IPS-18a (cell line): ENCODE data around the gene MAPK10.
"Not testable (repeated sequence)": the region's sequence is repeated elsewhere in the genome, so short reads cannot be mapped to it uniquely, and the experiment has no call there.

Source experiments
- H3K27ac ChIP-seq: one replicate; pipeline ENCODE4 v1.5.1; 2013; ENCODE audit warnings: low read length
- H3K27me3 ChIP-seq: one replicate; pipeline ENCODE4 v1.6.1; 2013; ENCODE audit warnings: mild to moderate bottlenecking, low read length; ENCODE audit not compliant: control insufficient read depth, insufficient read depth
- H3K36me3 ChIP-seq: one replicate; pipeline ENCODE4 v1.6.1; 2013; ENCODE audit warnings: low read depth, low read length; ENCODE audit not compliant: control insufficient read depth
- H3K4me1 ChIP-seq: one replicate; pipeline ENCODE4 v1.6.1; 2013; ENCODE audit warnings: low read depth, low read length; ENCODE audit not compliant: control insufficient read depth
- H3K4me3 ChIP-seq: one replicate; pipeline ENCODE4 v1.5.1; 2013; ENCODE audit warnings: low read length
- H3K9ac ChIP-seq: one replicate; pipeline ENCODE4 v1.6.1; 2013; ENCODE audit warnings: mild to moderate bottlenecking, low read length, moderate library complexity
- H3K9me3 ChIP-seq: one replicate; pipeline ENCODE4 v1.6.1; 2013; ENCODE audit warnings: low read depth, low read length; ENCODE audit not compliant: control insufficient read depth

Gene MAPK10

GRCh38 chr4:85965017-85965416, 394.8 kb downstream of the MAPK10 start:
- not testable (repeated sequence) for H3K36me3 ChIP-seq, H3K4me3 ChIP-seq, H3K4me1 ChIP-seq, H3K9ac ChIP-seq, H3K9me3 ChIP-seq, H3K27me3 ChIP-seq, H3K27ac ChIP-seq

GRCh38 chr4:85964298-85964697, 395.6 kb downstream of the MAPK10 start:
- H3K27ac ChIP-seq = no peak overlapping the region
- H3K4me3 ChIP-seq = no peak overlapping the region
- H3K9me3 ChIP-seq = no peaks in the 10 kb centered on the region
- no peak overlapping the region for H3K9ac ChIP-seq
- no peaks in the 10 kb centered on the region for H3K27me3 ChIP-seq
- H3K4me1 ChIP-seq = no peaks in the 10 kb centered on the region
- H3K36me3 ChIP-seq = no peaks in the 10 kb centered on the region

GRCh38 chr4:85963231-85963630, 396.6 kb downstream of the MAPK10 start:
- Histone ChIP-seq H3K4me1 (no peaks in the 10 kb centered on the region), H3K27me3 (no peaks in the 10 kb centered on the region), H3K9ac (no peak overlapping the region), H3K4me3 (no peak overlapping the region), H3K27ac (no peak overlapping the region), H3K9me3 (no peaks in the 10 kb centered on the region), H3K36me3 (no peaks in the 10 kb centered on the region)

- no peak overlapping the region for H3K9ac ChIP-seq
- no peaks in the 10 kb centered on the region for H3K4me1 ChIP-seq
- no peak overlapping the region for H3K27ac ChIP-seq
- no peaks in the 10 kb centered on the region for H3K36me3 ChIP-seq
- no peaks in the 10 kb centered on the region for H3K9me3 ChIP-seq
- H3K27me3 ChIP-seq = no peaks in the 10 kb centered on the region
- H3K4me3 ChIP-seq = no peak overlapping the region
Measured at GRCh38 chr4:85961887-85962286, 398.0 kb downstream of the MAPK10 start.

GRCh38 chr4:85956293-85956945, 403.4 kb downstream of the MAPK10 start:
- peaks cover 6% of the 10 kb centered on the region for H3K4me1 ChIP-seq
- no peak overlapping the region for H3K27ac ChIP-seq
- H3K9ac ChIP-seq = no peak overlapping the region
- H3K27me3 ChIP-seq = no peaks in the 10 kb centered on the region
- no peak overlapping the region for H3K4me3 ChIP-seq
- no peaks in the 10 kb centered on the region for H3K9me3 ChIP-seq
- no peaks in the 10 kb centered on the region for H3K36me3 ChIP-seq

GRCh38 chr4:85955620-85956292, 404.1 kb downstream of the MAPK10 start:
- Histone ChIP-seq H3K27me3 (no peaks in the 10 kb centered on the region), H3K4me3 (no peak overlapping the region), H3K9me3 (no peaks in the 10 kb centered on the region), H3K4me1 (peaks cover 6% of the 10 kb centered on the region), H3K36me3 (no peaks in the 10 kb centered on the region), H3K9ac (no peak overlapping the region), H3K27ac (no peak overlapping the region)

GRCh38 chr4:85953651-85954018, 406.2 kb downstream of the MAPK10 start:
- Histone ChIP-seq H3K4me3 (no peak overlapping the region), H3K9ac (no peak overlapping the region), H3K36me3 (no peaks in the 10 kb centered on the region), H3K9me3 (no peaks in the 10 kb centered on the region), H3K27me3 (no peaks in the 10 kb centered on the region), H3K27ac (no peak overlapping the region), H3K4me1 (peaks cover 6% of the 10 kb centered on the region)

- Histone ChIP-seq H3K27ac (no peak overlapping the region), H3K4me3 (no peak overlapping the region)
Measured at GRCh38 chr4:85952972-85953650, 406.7 kb downstream of the MAPK10 start.

GRCh38 chr4:85952528-85952927, 407.3 kb downstream of the MAPK10 start:
- Histone ChIP-seq H3K27ac (no peak overlapping the region), H3K27me3 (no peaks in the 10 kb centered on the region), H3K36me3 (no peaks in the 10 kb centered on the region), H3K9ac (no peak overlapping the region), H3K4me3 (no peak overlapping the region), H3K9me3 (no peaks in the 10 kb centered on the region), H3K4me1 (peaks cover 6% of the 10 kb centered on the region)

More at GRCh38 chr4:85952972-85953650, 406.7 kb downstream of the MAPK10 start:
- H3K27me3 ChIP-seq = no peaks in the 10 kb centered on the region
- no peaks in the 10 kb centered on the region for H3K9me3 ChIP-seq
- H3K36me3 ChIP-seq = no peaks in the 10 kb centered on the region
- H3K9ac ChIP-seq = no peak overlapping the region
- peaks cover 6% of the 10 kb centered on the region for H3K4me1 ChIP-seq

GRCh38 chr4:85951099-85951498, 408.8 kb downstream of the MAPK10 start:
- Histone ChIP-seq H3K4me3 (no peak overlapping the region), H3K36me3 (no peaks in the 10 kb centered on the region), H3K27me3 (no peaks in the 10 kb centered on the region), H3K4me1 (peaks cover 6% of the 10 kb centered on the region), H3K9ac (no peak overlapping the region), H3K9me3 (no peaks in the 10 kb centered on the region), H3K27ac (no peak overlapping the region)

GRCh38 chr4:85946821-85947220, 413.0 kb downstream of the MAPK10 start:
- Histone ChIP-seq H3K4me3 (no peak overlapping the region), H3K9me3 (no peaks in the 10 kb centered on the region), H3K27me3 (no peaks in the 10 kb centered on the region), H3K9ac (no peak overlapping the region), H3K27ac (no peak overlapping the region), H3K36me3 (no peaks in the 10 kb centered on the region), H3K4me1 (no peaks in the 10 kb centered on the region)

- no peak overlapping the region for H3K4me3 ChIP-seq
- no peaks in the 10 kb centered on the region for H3K36me3 ChIP-seq
- H3K9ac ChIP-seq = no peak overlapping the region
- no peaks in the 10 kb centered on the region for H3K9me3 ChIP-seq
- H3K27ac ChIP-seq = no peak overlapping the region
- H3K4me1 ChIP-seq = no peaks in the 10 kb centered on the region
- H3K27me3 ChIP-seq = no peaks in the 10 kb centered on the region
Measured at GRCh38 chr4:85942107-85942506, 417.7 kb downstream of the MAPK10 start.
